DMS79 treated with DMSO at 0.1 percent for 48 hours (cell line): ENCODE results near the gene GULP1.

ENCODE experiments used
- DNase-seq: peaks from one replicate; lab custom pipeline; 2025; lab: John Stamatoyannopoulos, UW

The GULP1 gene

GRCh38 chr2:188367164-188367563, 75.5 kb downstream of the GULP1 start:
- no peak for DNase-seq

DNA sequence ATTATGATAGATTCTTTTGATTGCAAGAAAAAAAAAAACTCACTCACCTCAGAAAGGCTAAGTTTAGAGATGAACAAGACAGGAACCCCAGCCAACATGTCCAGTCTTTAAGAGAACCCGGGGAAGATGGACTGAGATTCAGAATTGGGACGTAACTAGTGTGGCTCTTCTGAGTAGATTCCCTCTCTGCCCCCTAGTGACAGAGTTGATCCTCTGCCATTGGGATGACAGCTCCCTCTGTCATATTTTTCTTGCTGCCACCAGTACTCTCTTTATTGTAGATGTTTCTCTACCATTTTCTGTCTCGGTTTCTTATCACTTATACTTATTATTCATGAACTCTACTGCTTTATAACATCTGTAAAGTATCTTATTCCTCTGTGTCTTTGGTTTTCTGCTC, 77.7 kb downstream of the GULP1 start:
- DNase-seq: no peak

- no peak for DNase-seq
Measured at GRCh38 chr2:188378371-188378950, 86.8 kb downstream of the GULP1 start.

- DNase-seq: no peak
Measured at GRCh38 chr2:188379748-188380147, 88.1 kb downstream of the GULP1 start.

DNA sequence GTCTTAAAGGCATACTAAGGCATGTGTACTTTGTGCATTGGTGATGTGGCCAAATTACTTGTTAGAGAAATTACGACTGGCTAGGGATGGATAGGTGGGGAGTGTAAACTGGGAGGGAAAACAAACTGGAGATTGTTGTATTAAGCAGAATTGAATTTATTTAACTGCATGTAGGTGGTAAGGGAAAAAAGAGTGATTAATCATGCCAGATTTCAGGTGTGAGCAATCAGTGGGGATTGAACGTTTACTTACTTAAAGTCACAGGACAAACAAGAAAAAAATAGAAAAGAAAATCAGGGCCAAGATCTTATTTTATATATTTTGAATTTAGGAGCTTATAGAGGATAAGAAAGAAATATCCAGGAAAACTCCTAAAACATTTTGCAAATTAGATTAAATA, 88.6 kb downstream of the GULP1 start:
- DNase-seq: no peak

DNA sequence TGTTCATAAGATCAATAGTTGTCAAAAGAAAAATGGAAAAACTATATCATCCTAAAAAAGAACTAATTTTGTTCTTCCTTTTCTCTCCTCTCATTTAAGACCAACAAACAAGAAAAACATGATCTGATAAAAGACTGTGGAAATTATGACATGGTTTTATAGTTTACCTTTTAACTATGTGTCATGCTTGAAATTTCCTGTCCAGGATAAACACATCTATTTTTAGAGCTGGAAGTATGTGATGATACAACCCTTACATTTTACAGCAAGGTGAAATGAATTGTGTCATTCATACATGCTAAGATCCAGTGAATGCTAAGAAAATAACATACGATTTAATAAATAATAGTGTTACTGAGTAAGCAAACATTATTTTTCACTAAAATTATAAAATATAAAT, 89.9 kb downstream of the GULP1 start:
- no peak for DNase-seq

- DNase-seq: no peak
Measured at GRCh38 chr2:188382107-188382506, 90.4 kb downstream of the GULP1 start.

GRCh38 chr2:188383158-188383557, 91.5 kb downstream of the GULP1 start:
- no peak for DNase-seq

- DNase-seq: no peak
Measured at GRCh38 chr2:188385857-188386256, 94.2 kb downstream of the GULP1 start.

- no peak for DNase-seq
Measured at GRCh38 chr2:188388831-188389230, 97.2 kb downstream of the GULP1 start.

- DNase-seq: no peak
Measured at GRCh38 chr2:188391354-188391753, 99.7 kb downstream of the GULP1 start.

GRCh38 chr2:188394931-188395472, 103.3 kb downstream of the GULP1 start:
- DNase-seq: no peak

GRCh38 chr2:188395903-188396689, 104.4 kb downstream of the GULP1 start:
- DNase-seq: no peak

DNA sequence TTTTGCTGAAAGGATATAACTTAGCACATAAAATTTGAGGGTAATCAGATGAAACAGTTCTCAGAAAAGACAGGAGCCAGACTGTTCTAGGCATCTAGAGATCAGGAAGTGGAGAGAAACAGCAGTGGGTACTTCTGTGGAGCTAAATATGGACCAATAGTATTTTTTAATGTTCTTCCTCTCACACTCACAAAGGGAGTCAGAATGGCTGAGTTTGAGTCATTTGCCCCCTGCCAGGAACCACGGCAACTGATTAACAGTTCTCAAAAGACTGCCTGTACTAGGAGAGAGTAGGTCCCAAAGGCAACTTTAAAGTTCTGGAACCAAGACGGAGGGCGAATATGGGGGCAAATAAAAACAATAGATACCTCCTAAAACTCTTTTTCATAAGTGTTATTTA, 107.5 kb downstream of the GULP1 start:
- DNase-seq: no peak

- no peak for DNase-seq
Measured at GRCh38 chr2:188403676-188404075, 112.0 kb downstream of the GULP1 start.

- no peak for DNase-seq
Measured at GRCh38 chr2:188404341-188405004, 112.8 kb downstream of the GULP1 start.

DNA sequence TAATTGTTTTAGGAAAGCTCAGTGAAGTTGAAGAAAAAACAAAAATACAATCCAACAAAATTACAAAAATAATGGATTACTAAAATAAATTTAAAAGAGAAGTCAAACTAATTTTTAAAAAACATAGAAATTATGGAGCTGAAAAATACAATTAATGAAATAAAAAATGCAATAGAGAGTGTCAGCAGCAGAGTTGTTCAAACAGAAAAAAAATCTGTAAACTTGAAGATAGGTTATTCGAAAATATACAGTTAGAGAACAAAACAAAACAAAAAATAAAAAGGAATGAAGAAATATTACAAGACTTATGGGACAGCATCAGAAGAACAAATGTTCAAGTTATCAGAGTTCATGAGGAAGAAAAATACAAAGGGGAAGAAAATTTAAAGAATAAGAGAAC, 114.7 kb downstream of the GULP1 start:
- DNase-seq: no peak

- DNase-seq: no peak
Measured at GRCh38 chr2:188410504-188411235, 119.0 kb downstream of the GULP1 start.

DNA sequence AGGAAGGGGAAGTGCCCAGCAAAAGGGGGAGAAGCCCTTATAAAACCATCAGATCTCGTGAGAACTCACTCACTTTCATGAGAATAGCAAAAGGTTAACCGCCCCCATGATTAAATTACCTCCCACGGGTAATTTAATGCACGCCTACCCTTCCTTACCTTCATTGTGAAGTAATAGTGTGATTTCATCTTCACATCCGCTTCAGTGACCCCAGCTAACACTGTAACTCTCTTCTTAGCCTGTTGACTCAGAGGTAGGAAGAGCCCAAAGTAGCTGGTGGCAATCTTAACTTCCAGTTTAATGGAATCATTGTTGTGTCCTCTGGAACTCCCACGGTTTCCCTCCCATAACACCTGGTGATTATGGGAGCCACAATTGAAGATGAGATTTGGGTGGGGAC, 120.5 kb downstream of the GULP1 start:
- DNase-seq: no peak

GRCh38 chr2:188414411-188414810, 122.7 kb downstream of the GULP1 start:
- no peak for DNase-seq

GRCh38 chr2:188414869-188415753, 123.4 kb downstream of the GULP1 start:
- no peak for DNase-seq
